ENCODE data around the gene CHRNA1. TPM values are rescaled to one million over a fixed set of nuclear protein-coding genes. Genes with fewer than 3 reads are reported as not detected.
A peak's percentile ranks its signal among the peaks of the same experiment; 100 is the strongest.

Gene CHRNA1
- total and polyA plus RNA-seq, 2 of the 13 experiments (the other 11 are each of a cell fraction or from before 2014, with no cell fraction given) = not detected

- TF ChIP-seq ZNF704 (CRISPR knock-in tag; IDR thresholded peaks at IDR 0.05; ENCODE audit: borderline replicate concordance) = 0 out of 2 replicates have a peak, but pooled peaks have one; percentile 57
- no peak for TF ChIP-seq NONO (IDR thresholded peaks at IDR 0.05)
- TF ChIP-seq NONO (CRISPR knock-in tag; conservative IDR thresholded peaks at IDR 0.05) = 0 out of 2 replicates have a peak, but pooled peaks have one; percentile 21
- TF ChIP-seq, protein P1, sequence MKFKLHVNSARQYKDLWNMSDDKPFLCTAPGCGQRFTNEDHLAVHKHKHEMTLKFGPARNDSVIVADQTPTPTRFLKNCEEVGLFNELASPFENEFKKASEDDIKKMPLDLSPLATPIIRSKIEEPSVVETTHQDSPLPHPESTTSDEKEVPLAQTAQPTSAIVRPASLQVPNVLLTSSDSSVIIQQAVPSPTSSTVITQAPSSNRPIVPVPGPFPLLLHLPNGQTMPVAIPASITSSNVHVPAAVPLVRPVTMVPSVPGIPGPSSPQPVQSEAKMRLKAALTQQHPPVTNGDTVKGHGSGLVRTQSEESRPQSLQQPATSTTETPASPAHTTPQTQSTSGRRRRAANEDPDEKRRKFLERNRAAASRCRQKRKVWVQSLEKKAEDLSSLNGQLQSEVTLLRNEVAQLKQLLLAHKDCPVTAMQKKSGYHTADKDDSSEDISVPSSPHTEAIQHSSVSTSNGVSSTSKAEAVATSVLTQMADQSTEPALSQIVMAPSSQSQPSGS (CRISPR knock-in tag; IDR thresholded peaks at IDR 0.05) = 0 out of 2 replicates have a peak, but pooled peaks have one; percentile 36
- TF ChIP-seq AHR (CRISPR knock-in tag; IDR thresholded peaks at IDR 0.05) = peak; percentile 35; the same call in 1 of the 2 replicates
- no peak for TF ChIP-seq KIAA2018 (CRISPR knock-in tag; IDR thresholded peaks at IDR 0.05; ENCODE audit: borderline replicate concordance)
- TF ChIP-seq RBM22 (optimal IDR thresholded peaks at IDR 0.05; ENCODE audit: low read length) = no peak
- peak; percentile 58; the same call in 1 of the 2 replicates for TF ChIP-seq ZBED4 (CRISPR knock-in tag; IDR thresholded peaks at IDR 0.05; ENCODE audit: borderline replicate concordance)
- TF ChIP-seq LCORL (IDR thresholded peaks at IDR 0.05) = no peak
- peak; percentile 36; the same call in 1 of the 2 replicates for TF ChIP-seq LCORL (CRISPR knock-in tag; IDR thresholded peaks at IDR 0.05)
Measured at GRCh38 chr2:174771631-174772471, 7.6 kb upstream of the CHRNA1 start (continued).
